Karpas-422 (cell line): ENCODE results near the gene CYP1A1. TPM values are rescaled to one million over a fixed set of nuclear protein-coding genes. Genes with fewer than 3 reads are reported as not detected.
"Not testable (repeated sequence)": the region's sequence is repeated elsewhere in the genome, so short reads cannot be mapped to it uniquely, and the experiment has no call there.

Experiments
- DNase-seq: peaks from one replicate; pipeline ENCODE4 v3.0.0-alpha.2; 2015
- H2AFZ ChIP-seq: fragments of 200-600 bp; sonication (generic); 2 replicates; pipeline ENCODE4 v1.6.1; 2014; ENCODE audit warnings: antibody characterized with exemption, low read length, mixed read lengths
- H3K27ac ChIP-seq: fragments of 200-600 bp; sonication (generic); 2 replicates; pipeline ENCODE4 v1.5.1; 2014; ENCODE audit warnings: mild to moderate bottlenecking, low read length, moderate library complexity
- H3K27me3 ChIP-seq: fragments of 200-600 bp; sonication (generic); 2 replicates; pipeline ENCODE4 v1.6.1; 2014; ENCODE audit warnings: low read length, mixed read lengths
- H3K36me3 ChIP-seq: fragments of 200-600 bp; sonication (generic); 2 replicates; pipeline ENCODE4 v1.6.1; 2014; ENCODE audit warnings: low read length, mixed read lengths; ENCODE audit not compliant: insufficient read depth
- H3K4me1 ChIP-seq: fragments of 200-600 bp; sonication (generic); 2 replicates; pipeline ENCODE4 v1.6.1; 2014; ENCODE audit warnings: mild to moderate bottlenecking, low read length, mixed read lengths
- H3K4me2 ChIP-seq: fragments of 200-600 bp; sonication (generic); 2 replicates; pipeline ENCODE4 v1.6.1; 2014; ENCODE audit warnings: low read length, low read depth, mild to moderate bottlenecking; ENCODE audit not compliant: poor library complexity, severe bottlenecking
- H3K4me3 ChIP-seq: fragments of 200-600 bp; sonication (generic); 2 replicates; pipeline ENCODE4 v1.5.1; 2014; ENCODE audit warnings: mild to moderate bottlenecking, antibody characterized with exemption, low read length, mixed read lengths
- H3K79me2 ChIP-seq: fragments of 200-600 bp; sonication (generic); 2 replicates; pipeline ENCODE4 v1.6.1; 2014; ENCODE audit warnings: mild to moderate bottlenecking, low read length, mixed read lengths
- H3K9ac ChIP-seq: fragments of 200-600 bp; sonication (generic); 2 replicates; pipeline ENCODE4 v1.6.0; 2014; ENCODE audit warnings: low read length
- H3K9me2 ChIP-seq: fragments of 200-600 bp; sonication (generic), shearing (Covaris generic); replicated peaks from 2 replicates; pipeline ENCODE4 v1.6.0; 2014; ENCODE audit warnings: mild to moderate bottlenecking, low read length, moderate library complexity; ENCODE audit not compliant: insufficient read depth
- H3K9me3 ChIP-seq: fragments of 300-700, 200-600 bp; sonication (generic); 2 replicates; pipeline ENCODE4 v1.6.1; 2014; ENCODE audit warnings: low read length, mixed read lengths
- H4K20me1 ChIP-seq: fragments of 200-600 bp; sonication (generic); 2 replicates; pipeline ENCODE4 v1.6.1; 2014; ENCODE audit warnings: mild to moderate bottlenecking, antibody characterized with exemption, low read length, low read depth; ENCODE audit not compliant: insufficient read depth
- total RNA-seq: library from RNA; depleted of rRNA; stranded (reverse); fragments of >200 nt; shearing (Covaris generic); gene quantifications from 2 replicates; pipeline ENCODE4 v1.2.3, GENCODE V29; 2014; ENCODE audit warnings: low replicate concordance

The CYP1A1 gene
- total RNA-seq, 1 experiment from 2014 or later = not detected

- Histone ChIP-seq H3K9ac (no peak overlapping the region), H3K36me3 (no peaks in the 10 kb centered on the region), H4K20me1 (no peaks in the 10 kb centered on the region), H2AFZ (no peak overlapping the region), H3K4me2 (no peak overlapping the region), H3K4me1 (peaks cover 3% of the 10 kb centered on the region; the same call in 1 of the 2 replicates), H3K27ac (no peak overlapping the region), H3K4me3 (no peak overlapping the region), H3K79me2 (no peaks in the 10 kb centered on the region), H3K9me2 (no peaks in the 10 kb centered on the region), H3K9me3 (no peaks in the 10 kb centered on the region), H3K27me3 (no peaks in the 10 kb centered on the region)
- no peak for DNase-seq
These were observed 24.5 kb upstream of the CYP1A1 start for GRCh38 chr15:74749832-74750231.

GRCh38 chr15:74748322-74748946 lies 23.1 kb upstream of the CYP1A1 start, which contains the start of gene CYP1A2:
Gene CYP1A2 (plus strand): TSS chr15:74748845. CDS start chr15:74749739, 894 bp downstream.
- Histone ChIP-seq H2AFZ (no peak within 1 kb of the TSS), H3K9me3 (no peaks in the 10 kb centered on the region), H4K20me1 (no peaks in the 10 kb centered on the region), H3K79me2 (no peaks in the 10 kb centered on the region), H3K9me2 (no peaks in the 10 kb centered on the region), H3K9ac (no peak within 1 kb of the TSS), H3K27me3 (no peaks in the 10 kb centered on the region), H3K36me3 (no peaks in the 10 kb centered on the region), H3K27ac (no peak within 1 kb of the TSS), H3K4me2 (no peak within 1 kb of the TSS), H3K4me1 (peaks cover 3% of the 10 kb centered on the region; the same call in 1 of the 2 replicates), H3K4me3 (no peak within 1 kb of the TSS)
- DNase-seq = no peak

- Histone ChIP-seq H3K27me3 (no peaks in the 10 kb centered on the region), H3K4me3 (no peak overlapping the region), H3K9me2 (no peaks in the 10 kb centered on the region), H3K4me2 (no peak overlapping the region), H2AFZ (no peak overlapping the region), H3K79me2 (no peaks in the 10 kb centered on the region), H3K27ac (no peak overlapping the region), H3K4me1 (peaks cover 10% of the 10 kb centered on the region), H3K36me3 (no peaks in the 10 kb centered on the region), H3K9me3 (no peaks in the 10 kb centered on the region), H3K9ac (no peak overlapping the region), H4K20me1 (no peaks in the 10 kb centered on the region)
- DNase-seq = no peak
These were observed 21.1 kb upstream of the CYP1A1 start for GRCh38 chr15:74746389-74746788.

GRCh38 chr15:74742422-74742821 lies 17.1 kb upstream of the CYP1A1 start:
- Histone ChIP-seq H3K4me1 (peaks cover 7% of the 10 kb centered on the region), H3K27me3 (no peaks in the 10 kb centered on the region), H3K27ac (no peak overlapping the region), H4K20me1 (no peaks in the 10 kb centered on the region), H3K9me3 (no peaks in the 10 kb centered on the region), H3K79me2 (no peaks in the 10 kb centered on the region), H3K36me3 (no peaks in the 10 kb centered on the region), H3K4me3 (no peak overlapping the region), H2AFZ (no peak overlapping the region), H3K9me2 (no peaks in the 10 kb centered on the region), H3K4me2 (no peak overlapping the region), H3K9ac (no peak overlapping the region)
- peak; percentile 71 for DNase-seq

- H3K27ac ChIP-seq, H3K4me2 ChIP-seq, H3K36me3 ChIP-seq, H3K4me1 ChIP-seq, H4K20me1 ChIP-seq, H3K27me3 ChIP-seq, H3K4me3 ChIP-seq, H3K9me2 ChIP-seq, H3K79me2 ChIP-seq, H3K9ac ChIP-seq, DNase-seq, H2AFZ ChIP-seq, H3K9me3 ChIP-seq: not testable (repeated sequence)
These were observed 12.9 kb upstream of the CYP1A1 start for GRCh38 chr15:74738239-74738638.

- H3K4me3 ChIP-seq = no peak overlapping the region
- no peak overlapping the region for H2AFZ ChIP-seq
- no peak overlapping the region for H3K9ac ChIP-seq
- DNase-seq = no peak
- no peaks in the 10 kb centered on the region for H3K36me3 ChIP-seq
- no peak overlapping the region for H3K27ac ChIP-seq
- H3K9me3 ChIP-seq = no peaks in the 10 kb centered on the region
- H3K9me2 ChIP-seq = no peaks in the 10 kb centered on the region
- H3K4me1 ChIP-seq = no peaks in the 10 kb centered on the region
- no peak overlapping the region for H3K4me2 ChIP-seq
- H3K79me2 ChIP-seq = no peaks in the 10 kb centered on the region
- no peaks in the 10 kb centered on the region for H4K20me1 ChIP-seq
- H3K27me3 ChIP-seq = no peaks in the 10 kb centered on the region
These were observed 10.0 kb upstream of the CYP1A1 start for GRCh38 chr15:74735305-74735704.

- Histone ChIP-seq H3K9me2 (no peaks in the 10 kb centered on the region), H3K4me1 (no peaks in the 10 kb centered on the region), H3K27ac (no peak overlapping the region), H3K4me2 (no peak overlapping the region), H3K9me3 (no peaks in the 10 kb centered on the region), H3K79me2 (no peaks in the 10 kb centered on the region), H2AFZ (no peak overlapping the region), H4K20me1 (no peaks in the 10 kb centered on the region), H3K4me3 (no peak overlapping the region), H3K27me3 (no peaks in the 10 kb centered on the region), H3K36me3 (no peaks in the 10 kb centered on the region), H3K9ac (no peak overlapping the region)
- DNase-seq = no peak
These were observed 7.9 kb upstream of the CYP1A1 start for GRCh38 chr15:74733269-74733668.

GRCh38 chr15:74732846-74733245 lies 7.5 kb upstream of the CYP1A1 start:
- no peak overlapping the region for H3K27ac ChIP-seq
- H3K9me2 ChIP-seq = no peaks in the 10 kb centered on the region
- no peak overlapping the region for H3K4me2 ChIP-seq
- no peak overlapping the region for H2AFZ ChIP-seq
- no peak overlapping the region for H3K9ac ChIP-seq
- no peaks in the 10 kb centered on the region for H3K4me1 ChIP-seq
- no peak for DNase-seq
- H3K9me3 ChIP-seq = no peaks in the 10 kb centered on the region
- no peaks in the 10 kb centered on the region for H3K27me3 ChIP-seq
- no peaks in the 10 kb centered on the region for H3K79me2 ChIP-seq
- no peaks in the 10 kb centered on the region for H3K36me3 ChIP-seq
- H4K20me1 ChIP-seq = no peaks in the 10 kb centered on the region
- no peak overlapping the region for H3K4me3 ChIP-seq
